GM19395 (cell line): ENCODE measurements around the gene STOM.
"Not testable (repeated sequence)": the region's sequence is repeated elsewhere in the genome, so short reads cannot be mapped to it uniquely, and the experiment has no call there.

Experiments
- ATAC-seq: cut with Tn5 transposase; IDR thresholded peaks from one replicate; pipeline ENCODE4 v1.9.1; 2021; ENCODE audit warnings: mild to moderate bottlenecking, moderate library complexity; ENCODE audit not compliant: unreplicated experiment

The STOM gene

GRCh38 chr9:121369595-121370265 is at the start of gene STOM:
STOM (minus strand) TSS chr9:121370250; CDS start chr9:121370187, 63 bp downstream.
- peak; percentile 76 for ATAC-seq

- ATAC-seq: no peak
Measured at GRCh38 chr9:121411993-121412392, 41.9 kb upstream of the STOM start.

GRCh38 chr9:121405899-121406298 is 35.8 kb upstream of the STOM start:
- ATAC-seq: no peak

- ATAC-seq: no peak
Measured at GRCh38 chr9:121404906-121405305, 34.9 kb upstream of the STOM start.

- no peak for ATAC-seq
Measured at GRCh38 chr9:121399883-121400607, 30.0 kb upstream of the STOM start.

- ATAC-seq: no peak
Measured at GRCh38 chr9:121399126-121399882, 29.3 kb upstream of the STOM start.

GRCh38 chr9:121398374-121398773 is 28.3 kb upstream of the STOM start:
- ATAC-seq: no peak

- not testable (repeated sequence) for ATAC-seq
Measured at GRCh38 chr9:121397277-121397676, 27.2 kb upstream of the STOM start.

- ATAC-seq: no peak
Measured at GRCh38 chr9:121395558-121395957, 25.5 kb upstream of the STOM start.

- no peak for ATAC-seq
Measured at GRCh38 chr9:121394292-121394691, 24.2 kb upstream of the STOM start.

GRCh38 chr9:121393318-121393717 is 23.3 kb upstream of the STOM start:
- ATAC-seq: no peak

- ATAC-seq: no peak
Measured at GRCh38 chr9:121390372-121390771, 20.3 kb upstream of the STOM start.

GRCh38 chr9:121388140-121388905 is 18.3 kb upstream of the STOM start:
- no peak for ATAC-seq

- no peak for ATAC-seq
Measured at GRCh38 chr9:121386442-121387175, 16.6 kb upstream of the STOM start.

GRCh38 chr9:121383715-121384114 is 13.7 kb upstream of the STOM start:
- no peak for ATAC-seq

GRCh38 chr9:121380846-121381245 is 10.8 kb upstream of the STOM start:
- no peak for ATAC-seq

- ATAC-seq: no peak
Measured at GRCh38 chr9:121376214-121376830, 6.3 kb upstream of the STOM start.

- no peak for ATAC-seq
Measured at GRCh38 chr9:121373011-121373729, 3.1 kb upstream of the STOM start.
